Fibroblast of peridontal ligament (primary cell): Measurements from ENCODE around the gene ZCCHC24.

ENCODE experiments used
- DNase-seq: peaks from one replicate; pipeline ENCODE4 v3.0.0-alpha.2; 2010; ENCODE audit errors: extremely low read depth

Gene ZCCHC24

GRCh38 chr10:79446758-79447084, 1.3 kb upstream of the ZCCHC24 start:
- no peak for DNase-seq

- no peak for DNase-seq
Measured at GRCh38 chr10:79445977-79446757, 743 bp upstream of the ZCCHC24 start.

GRCh38 chr10:79444199-79445119, 965 bp downstream of the ZCCHC24 start:
- peak; percentile 73 for DNase-seq

- DNase-seq = no peak
Measured at GRCh38 chr10:79443338-79444198, 1.9 kb downstream of the ZCCHC24 start.

- no peak for DNase-seq
Measured at GRCh38 chr10:79442171-79443040, 3.0 kb downstream of the ZCCHC24 start.

- no peak for DNase-seq
Measured at GRCh38 chr10:79441433-79441832, 4.0 kb downstream of the ZCCHC24 start.

GRCh38 chr10:79440281-79440680, 5.1 kb downstream of the ZCCHC24 start:
- DNase-seq = no peak

GRCh38 chr10:79438699-79439085, 6.7 kb downstream of the ZCCHC24 start:
- no peak for DNase-seq

- no peak for DNase-seq
Measured at GRCh38 chr10:79438021-79438698, 7.3 kb downstream of the ZCCHC24 start.

GRCh38 chr10:79437111-79437814, 8.2 kb downstream of the ZCCHC24 start:
- no peak for DNase-seq

- no peak for DNase-seq
Measured at GRCh38 chr10:79436850-79437103, 8.6 kb downstream of the ZCCHC24 start.

- DNase-seq = no peak
Measured at GRCh38 chr10:79436066-79436849, 9.2 kb downstream of the ZCCHC24 start.

- peak; percentile 36 for DNase-seq
Measured at GRCh38 chr10:79435271-79436065, 10.0 kb downstream of the ZCCHC24 start.

- peak; percentile 89 for DNase-seq
Measured at GRCh38 chr10:79434821-79435251, 10.6 kb downstream of the ZCCHC24 start.

- no peak for DNase-seq
Measured at GRCh38 chr10:79434223-79434687, 11.2 kb downstream of the ZCCHC24 start.

GRCh38 chr10:79433324-79434222, 11.9 kb downstream of the ZCCHC24 start:
- no peak for DNase-seq
